OCI-LY7 (cell line): ENCODE data around the gene ZNF516. TPM values are rescaled to one million over a fixed set of nuclear protein-coding genes. Genes with fewer than 3 reads are reported as not detected.
"Not testable (repeated sequence)": the region's sequence is repeated elsewhere in the genome, so short reads cannot be mapped to it uniquely, and the experiment has no call there.

Experiments
- BruUV-seq: library from RNA; stranded (reverse); fragments of 400-500 nt; replicated peaks from 2 replicates; lab custom pipeline; 2021; lab: Mats Ljungman, UMichigan
- CTCF ChIA-PET: fragments of 300-600 bp; sonication (Branson Sonifier 250); formaldehyde crosslinking; loops from one replicate; lab custom pipeline; 2022; ENCODE audit warnings: antibody characterized with exemption; ENCODE audit not compliant: unreplicated experiment; lab: Charles Lee
- POLR2A ChIA-PET: fragments of 300-600 bp; sonication (Branson Sonifier 250); formaldehyde crosslinking; loops from one replicate; lab custom pipeline; 2022; ENCODE audit warnings: antibody characterized with exemption; lab: Charles Lee
- DNase-seq: peaks from one replicate; pipeline ENCODE4 v3.0.0-alpha.2; 2015; ENCODE audit warnings: low spot score
- H2AFZ ChIP-seq: fragments of 200-600 bp; sonication (generic), shearing (Covaris generic); 2 replicates; pipeline ENCODE4 v1.6.1; 2014; ENCODE audit warnings: mild to moderate bottlenecking, antibody characterized with exemption, low read length, moderate library complexity
- H3K27ac ChIP-seq: fragments of 200-600 bp; sonication (generic); 2 replicates; pipeline ENCODE4 v1.5.1; 2014; ENCODE audit warnings: mixed run types, low read depth, mild to moderate bottlenecking, moderate library complexity, low read length, inconsistent platforms; ENCODE audit not compliant: poor library complexity, severe bottlenecking
- H3K36me3 ChIP-seq: fragments of 200-600 bp; sonication (generic); 2 replicates; pipeline ENCODE4 v1.6.1; 2014; ENCODE audit warnings: mild to moderate bottlenecking, antibody characterized with exemption, low read length, moderate library complexity, mixed read lengths; ENCODE audit not compliant: insufficient read depth
- H3K4me1 ChIP-seq: fragments of 200-600 bp; sonication (generic); 2 replicates; pipeline ENCODE4 v1.5.1; 2014; ENCODE audit warnings: mild to moderate bottlenecking, low read length; ENCODE audit not compliant: insufficient read depth, poor library complexity, severe bottlenecking
- H3K4me2 ChIP-seq: fragments of 200-600 bp; sonication (generic); 2 replicates; pipeline ENCODE4 v1.6.1; 2014; ENCODE audit warnings: mild to moderate bottlenecking, low read length
- H3K4me3 ChIP-seq: fragments of 200-600 bp; sonication (generic); 2 replicates; pipeline ENCODE4 v1.5.1; 2014; ENCODE audit warnings: mild to moderate bottlenecking, low read depth, low read length; ENCODE audit not compliant: poor library complexity, severe bottlenecking
- H3K79me2 ChIP-seq: fragments of 200-600 bp; sonication (generic); 2 replicates; pipeline ENCODE4 v1.6.1; 2016; ENCODE audit warnings: low read depth, mild to moderate bottlenecking, low read length, moderate library complexity, mixed read lengths; ENCODE audit not compliant: insufficient read depth
- H3K9me2 ChIP-seq: fragments of 200-600 bp; sonication (generic); 2 replicates; pipeline ENCODE4 v1.6.1; 2016; ENCODE audit warnings: mild to moderate bottlenecking, low read length, mixed read lengths; ENCODE audit not compliant: insufficient read depth
- H3K9me3 ChIP-seq: fragments of 200-600 bp; sonication (generic); 2 replicates; pipeline ENCODE4 v1.6.1; 2014; ENCODE audit warnings: mild to moderate bottlenecking, mixed run types, low read length, mixed read lengths
- H4K20me1 ChIP-seq: fragments of 200-600 bp; sonication (generic); 2 replicates; pipeline ENCODE4 v1.6.1; 2014; ENCODE audit warnings: mild to moderate bottlenecking, antibody characterized with exemption, low read length, moderate library complexity, mixed read lengths; ENCODE audit not compliant: insufficient read depth
- CTCF ChIP-seq: fragments of 200-600 bp; sonication (generic); conservative IDR thresholded peaks from 2 replicates; pipeline ENCODE4 v1.5.1; 2014; ENCODE audit warnings: mild to moderate bottlenecking, antibody characterized with exemption, low read length, moderate library complexity, mixed read lengths
- EZH2phosphoT487 ChIP-seq: fragments of 200-600 bp; sonication (generic); IDR thresholded peaks from 2 replicates; pipeline ENCODE4 v1.6.1; 2018; ENCODE audit warnings: low read depth, borderline replicate concordance, mild to moderate bottlenecking, mixed run types, antibody characterized with exemption, low read length, moderate library complexity, mixed read lengths
- intact Hi-C: fragments of 100-400 bp; cut with micrococcal nuclease; formaldehyde crosslinking; loops from one replicate; pipeline ENCODE4 v1.10.0; 2022; ENCODE audit not compliant: unreplicated experiment
- total RNA-seq, 2 experiments: library from RNA; depleted of rRNA in 1 of 2; stranded (reverse); fragments of >200 nt in 1 of 2; shearing (Covaris generic) in 1 of 2; gene quantifications; 2 replicates each; pipeline ENCODE4 v1.2.3, GENCODE V29; 2014 to 2022

The ZNF516 gene
- total RNA-seq, 2 experiments from 2014 or later, result 16.2 to 32.3 TPM

- ChIA-PET POLR2A (interaction anchor here (0.5 kb wide), 1 partner anchor 216 kb away, joined by 5 read pairs; no protein-coding TSS in a partner anchor), CTCF (no interaction called here)
- H2AFZ ChIP-seq, result no peak overlapping the region
- no peaks in the 10 kb centered on the region for H3K9me2 ChIP-seq
- H3K4me3 ChIP-seq, result no peak overlapping the region
- H4K20me1 ChIP-seq, result no peaks in the 10 kb centered on the region; the same call in 1 of the 2 replicates
- H3K27ac ChIP-seq, result no peak overlapping the region
- H3K4me1 ChIP-seq, result no peaks in the 10 kb centered on the region
- TF ChIP-seq EZH2phosphoT487, result no peak
- no peak for TF ChIP-seq CTCF
- H3K9me3 ChIP-seq, result no peaks in the 10 kb centered on the region
- BruUV-seq, result no TSS peak
- no peak overlapping the region for H3K4me2 ChIP-seq
- intact Hi-C loops, result no loop called here
- DNase-seq, result no peak
- H3K36me3 ChIP-seq, result peaks cover 6% of the 10 kb centered on the region
- H3K79me2 ChIP-seq, result peaks cover 82% of the 10 kb centered on the region
Observed at GRCh38 chr18:76475450-76476194, 19.4 kb downstream of the ZNF516 start.

GRCh38 chr18:76474824-76475223 lies 20.2 kb downstream of the ZNF516 start:
- no peak for TF ChIP-seq CTCF
- no peak for TF ChIP-seq EZH2phosphoT487
- Histone ChIP-seq H3K27ac (no peak overlapping the region), H2AFZ (no peak overlapping the region), H3K36me3 (peaks cover 6% of the 10 kb centered on the region), H3K4me2 (no peak overlapping the region), H3K79me2 (peaks cover 89% of the 10 kb centered on the region), H3K9me2 (no peaks in the 10 kb centered on the region), H4K20me1 (no peaks in the 10 kb centered on the region; the same call in 1 of the 2 replicates), H3K9me3 (no peaks in the 10 kb centered on the region), H3K4me3 (no peak overlapping the region), H3K4me1 (no peaks in the 10 kb centered on the region)
- ChIA-PET CTCF (no interaction called here), POLR2A (interaction anchor here (0.5 to 1.0 kb wide), 2 partner anchors 17 to 23 kb away, joined by 3 read pairs; no protein-coding TSS in a partner anchor)
- DNase-seq, result no peak
- BruUV-seq, result no TSS peak
- intact Hi-C loops, result no loop called here

GRCh38 chr18:76473521-76473920 lies 21.5 kb downstream of the ZNF516 start:
- H3K4me1 ChIP-seq, intact Hi-C loops, H4K20me1 ChIP-seq, H3K9me2 ChIP-seq, H3K4me3 ChIP-seq, H3K9me3 ChIP-seq, DNase-seq, H3K4me2 ChIP-seq, H3K27ac ChIP-seq, BruUV-seq, H2AFZ ChIP-seq, CTCF ChIA-PET: not testable (repeated sequence)
- H3K36me3 ChIP-seq, result peaks cover 12% of the 10 kb centered on the region
- peaks cover 93% of the 10 kb centered on the region for H3K79me2 ChIP-seq
- POLR2A ChIA-PET, result interaction anchor here (0.8 kb wide), 1 partner anchor 11 kb away, joined by 4 read pairs; no protein-coding TSS in a partner anchor
